AG09309 (cell line): ENCODE data around the gene CEP85L.
A peak's percentile ranks its signal among the peaks of the same experiment; 100 is the strongest.

ENCODE experiments used
- DNase-seq: peaks from one replicate; pipeline ENCODE4 v3.0.0-alpha.2; 2010; ENCODE audit warnings: low read depth
- H3K4me3 ChIP-seq: 2 replicates; pipeline ENCODE4 v1.5.1; 2011; ENCODE audit warnings: mild to moderate bottlenecking, low read depth, low read length, moderate library complexity; ENCODE audit not compliant: control insufficient read depth
- TF ChIP-seq, protein P1 (sequence below): IDR thresholded peaks from 2 replicates; pipeline ENCODE4 v1.5.1; 2011; ENCODE audit warnings: mild to moderate bottlenecking, low read depth, low read length, inconsistent platforms; ENCODE audit not compliant: insufficient read depth, control insufficient read depth; ENCODE audit errors: missing control alignments

CEP85L gene

DNA sequence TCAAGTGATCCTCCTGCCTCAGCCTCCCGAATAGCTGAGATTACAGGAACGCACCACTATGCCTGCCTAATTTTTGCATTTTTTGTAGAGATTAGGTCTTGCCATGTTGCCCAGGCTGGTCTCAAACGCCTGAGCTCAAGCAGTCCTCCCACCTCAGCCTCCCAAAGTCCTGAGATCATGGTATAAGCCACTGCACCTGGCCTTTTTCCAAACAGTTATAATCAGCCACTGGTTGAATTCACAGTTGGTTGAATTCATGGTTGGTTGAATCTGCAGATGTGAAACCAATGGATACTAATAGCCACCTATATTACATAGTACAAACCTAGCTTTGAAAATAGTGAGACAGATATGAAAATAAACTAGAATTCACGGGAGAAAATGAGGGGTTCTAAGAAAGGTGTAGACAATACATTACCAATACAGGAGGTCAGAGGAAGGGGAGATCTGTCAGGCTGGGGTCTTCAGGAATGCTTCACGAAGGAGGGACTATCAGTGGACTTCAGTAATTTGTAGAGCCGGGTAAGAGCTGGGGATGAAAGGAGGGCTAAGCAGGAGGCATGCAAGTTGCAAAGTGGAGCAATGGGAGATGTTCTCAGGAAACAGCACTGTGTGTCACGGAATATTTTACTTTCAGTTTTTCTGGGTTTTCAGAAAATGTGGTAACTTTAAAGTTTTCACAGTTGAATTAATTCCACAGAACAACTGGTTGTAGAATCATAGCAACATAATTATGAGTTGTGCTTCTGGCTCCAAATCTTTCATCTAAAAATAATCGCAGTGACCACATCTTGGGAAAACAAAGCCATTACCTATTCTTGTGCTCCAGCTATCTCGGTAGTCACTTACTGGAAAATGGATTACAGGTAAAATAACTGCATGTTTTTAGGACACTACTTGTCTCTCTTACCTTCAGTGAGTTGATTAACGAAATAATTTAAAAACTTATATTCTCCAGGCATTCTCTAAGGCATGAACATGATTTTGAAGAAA lies 12.9 kb upstream of the CEP85L start:
- no peak overlapping the region; the same call in 1 of the 2 replicates for H3K4me3 ChIP-seq
- TF ChIP-seq, protein P1, sequence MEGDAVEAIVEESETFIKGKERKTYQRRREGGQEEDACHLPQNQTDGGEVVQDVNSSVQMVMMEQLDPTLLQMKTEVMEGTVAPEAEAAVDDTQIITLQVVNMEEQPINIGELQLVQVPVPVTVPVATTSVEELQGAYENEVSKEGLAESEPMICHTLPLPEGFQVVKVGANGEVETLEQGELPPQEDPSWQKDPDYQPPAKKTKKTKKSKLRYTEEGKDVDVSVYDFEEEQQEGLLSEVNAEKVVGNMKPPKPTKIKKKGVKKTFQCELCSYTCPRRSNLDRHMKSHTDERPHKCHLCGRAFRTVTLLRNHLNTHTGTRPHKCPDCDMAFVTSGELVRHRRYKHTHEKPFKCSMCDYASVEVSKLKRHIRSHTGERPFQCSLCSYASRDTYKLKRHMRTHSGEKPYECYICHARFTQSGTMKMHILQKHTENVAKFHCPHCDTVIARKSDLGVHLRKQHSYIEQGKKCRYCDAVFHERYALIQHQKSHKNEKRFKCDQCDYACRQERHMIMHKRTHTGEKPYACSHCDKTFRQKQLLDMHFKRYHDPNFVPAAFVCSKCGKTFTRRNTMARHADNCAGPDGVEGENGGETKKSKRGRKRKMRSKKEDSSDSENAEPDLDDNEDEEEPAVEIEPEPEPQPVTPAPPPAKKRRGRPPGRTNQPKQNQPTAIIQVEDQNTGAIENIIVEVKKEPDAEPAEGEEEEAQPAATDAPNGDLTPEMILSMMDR, result no peak
- DNase-seq, result no peak

DNA sequence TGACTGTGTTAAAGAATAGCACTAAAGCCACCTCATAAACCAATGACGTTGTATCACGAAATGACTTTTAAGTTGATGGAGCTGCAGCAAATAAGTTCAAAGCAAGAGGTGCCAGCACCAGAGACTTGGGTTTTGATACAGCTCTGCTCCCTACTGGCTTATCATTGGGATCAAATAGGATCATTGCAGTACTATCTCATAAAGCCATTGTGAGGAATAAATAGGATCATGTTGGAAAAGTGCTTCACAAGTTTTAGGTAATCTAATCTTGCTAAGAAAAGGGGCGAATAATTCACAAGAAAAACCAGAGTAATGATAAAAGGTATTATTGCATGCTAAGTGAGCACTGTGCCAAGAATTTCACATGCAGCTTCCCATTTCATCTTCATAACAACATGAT lies 10.4 kb upstream of the CEP85L start:
- no peak for DNase-seq
- TF ChIP-seq, protein P1, result no peak
- no peak overlapping the region for H3K4me3 ChIP-seq

DNA sequence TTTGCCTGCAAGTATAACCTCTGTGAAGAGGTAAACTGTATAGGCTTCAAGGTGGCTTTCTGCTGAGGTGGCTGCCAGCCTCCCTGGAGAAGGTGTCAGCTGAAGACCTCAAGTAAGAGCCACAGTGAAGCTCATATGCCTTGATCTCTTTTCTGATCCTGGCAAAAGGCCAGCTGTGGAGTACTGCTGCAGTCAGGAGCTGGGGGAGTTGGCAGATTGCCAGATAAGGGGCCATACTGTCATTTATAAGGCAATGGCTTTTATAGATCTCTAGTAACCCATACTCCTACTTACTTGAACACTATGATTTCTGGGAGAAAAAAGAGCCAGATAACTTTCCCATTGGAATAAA lies 8.8 kb upstream of the CEP85L start:
- TF ChIP-seq, protein P1, result no peak
- H3K4me3 ChIP-seq, result no peak overlapping the region
- DNase-seq, result no peak

DNA sequence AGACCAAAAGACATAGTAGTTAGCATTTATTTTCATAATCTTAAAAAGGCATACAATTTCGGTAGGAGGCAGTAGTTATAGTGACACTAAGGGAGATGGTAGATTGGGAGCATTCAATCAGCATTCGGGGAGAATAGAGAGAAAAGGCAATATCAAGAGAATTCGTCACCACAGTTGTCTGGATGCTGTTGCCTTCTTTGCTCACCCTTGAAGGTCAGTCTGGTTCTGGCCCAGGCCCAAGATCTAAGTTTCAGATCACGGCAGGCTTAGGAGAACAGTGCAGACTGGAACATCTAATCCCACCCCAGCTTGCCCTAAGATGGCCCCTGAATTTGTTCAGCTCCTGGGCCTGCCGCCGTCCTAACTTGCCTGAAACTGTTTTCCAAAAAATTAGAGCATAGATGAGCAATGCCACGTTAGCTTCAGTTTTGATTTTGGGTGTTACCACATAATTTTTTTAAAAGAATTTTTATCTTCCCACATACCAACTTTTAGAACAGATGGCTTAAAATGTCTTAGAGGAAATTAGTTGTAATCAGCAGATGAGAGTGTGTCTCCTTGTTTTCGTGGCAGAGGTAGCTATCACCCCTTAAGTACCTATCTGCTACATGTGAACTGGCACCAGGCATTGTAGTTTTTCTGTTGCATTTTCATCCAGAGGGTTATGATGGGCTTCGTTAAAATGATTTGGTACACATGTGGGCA lies 8.3 kb upstream of the CEP85L start:
- no peak overlapping the region for H3K4me3 ChIP-seq
- no peak for DNase-seq
- TF ChIP-seq, protein P1, result no peak

DNA sequence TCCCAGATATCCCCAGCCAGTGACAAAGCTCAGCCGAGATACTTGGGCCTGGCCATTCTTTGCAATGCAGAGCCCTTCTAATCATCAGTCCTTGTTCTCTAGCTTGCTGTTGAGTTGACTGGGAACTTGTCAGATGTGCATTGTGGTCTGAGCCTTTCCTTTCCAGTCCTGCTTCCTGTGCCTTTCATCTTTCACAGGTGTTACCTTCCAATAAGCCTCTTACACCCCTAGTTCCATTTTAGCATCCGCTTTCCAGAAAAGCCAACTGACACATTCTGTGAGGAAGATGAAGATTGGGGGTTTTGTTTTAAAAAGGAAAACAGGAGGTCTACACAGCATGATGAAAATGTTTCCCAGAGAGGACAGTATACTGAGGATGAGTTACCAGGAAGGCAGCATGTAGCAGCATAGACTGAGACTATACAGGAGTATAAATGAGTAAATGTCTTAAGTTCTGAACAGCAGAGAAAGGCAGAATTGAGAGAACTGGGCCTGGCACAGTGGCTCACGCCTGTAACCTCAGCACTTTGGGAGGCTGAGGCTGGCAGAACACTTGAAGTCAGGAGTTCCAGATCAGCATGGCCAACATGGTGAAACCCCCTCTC lies 5.6 kb upstream of the CEP85L start:
- TF ChIP-seq, protein P1, result no peak
- no peak for DNase-seq
- no peak overlapping the region for H3K4me3 ChIP-seq

DNA sequence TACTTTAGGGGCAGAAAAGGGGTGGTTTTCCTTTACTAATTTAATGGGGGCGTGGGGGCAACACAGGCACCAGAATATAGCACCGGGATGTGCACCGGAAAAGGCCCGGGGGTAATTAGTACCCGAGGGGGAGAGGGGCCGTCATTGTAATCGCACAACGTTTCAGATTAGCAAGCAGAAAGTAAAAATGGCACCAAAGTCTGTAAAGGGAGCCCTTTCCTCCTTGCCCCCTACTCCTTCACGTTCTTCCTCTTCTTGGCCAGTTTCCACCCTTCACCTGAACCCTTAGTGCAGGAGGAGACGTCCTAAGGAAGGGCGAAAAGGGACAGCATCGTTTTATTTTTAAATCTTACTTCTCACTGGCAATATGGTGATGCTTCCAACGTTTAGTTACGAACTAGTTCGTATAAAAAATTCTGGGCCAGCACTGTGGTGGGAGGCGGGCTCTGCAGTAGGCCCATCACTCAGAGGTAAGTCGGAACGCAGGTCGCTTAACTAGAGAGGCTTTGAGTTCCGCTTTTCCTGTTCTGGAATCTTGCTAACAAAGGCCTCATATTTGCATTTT lies 742 bp upstream of the CEP85L start:
- TF ChIP-seq, protein P1, result no peak
- peak overlapping the region; percentile 64 for H3K4me3 ChIP-seq
- no peak for DNase-seq
